OCI-LY1 (cell line): ENCODE data around the gene TKTL1.

Source experiments
- H2AFZ ChIP-seq: fragments of 200-600 bp; sonication (generic), shearing (Covaris generic); 2 replicates; pipeline ENCODE4 v1.6.0; 2014; ENCODE audit warnings: antibody characterized with exemption, mild to moderate bottlenecking, low read length
- H3F3A ChIP-seq: fragments of 200-600 bp; sonication (generic), shearing (Covaris generic); 2 replicates; pipeline ENCODE4 v1.6.0; 2014; ENCODE audit warnings: mild to moderate bottlenecking, antibody characterized with exemption, low read length, moderate library complexity; ENCODE audit not compliant: insufficient read depth
- H3K27ac ChIP-seq: fragments of 200-600 bp; sonication (generic); 2 replicates; pipeline ENCODE4 v1.5.1; 2014; ENCODE audit warnings: low read length, mixed run types, mild to moderate bottlenecking, low read depth; ENCODE audit not compliant: poor library complexity, severe bottlenecking
- H3K27me3 ChIP-seq: fragments of 200-600 bp; sonication (generic); 2 replicates; pipeline ENCODE4 v1.6.0; 2014; ENCODE audit warnings: antibody characterized with exemption, mild to moderate bottlenecking, low read length, moderate library complexity; ENCODE audit not compliant: insufficient read depth
- H3K36me3 ChIP-seq: fragments of 200-600 bp; sonication (generic); 2 replicates; pipeline ENCODE4 v1.6.1; 2014; ENCODE audit warnings: mild to moderate bottlenecking, antibody characterized with exemption, low read length, moderate library complexity, mixed read lengths; ENCODE audit not compliant: insufficient read depth
- H3K4me1 ChIP-seq: fragments of 200-600 bp; sonication (generic); 2 replicates; pipeline ENCODE4 v1.5.1; 2014; ENCODE audit warnings: mild to moderate bottlenecking, low read length, moderate library complexity; ENCODE audit not compliant: insufficient read depth, severe bottlenecking
- H3K4me2 ChIP-seq: fragments of 200-600 bp; sonication (generic), shearing (Covaris generic); 2 replicates; pipeline ENCODE4 v1.6.1; 2014; ENCODE audit warnings: low read length
- H3K4me3 ChIP-seq: fragments of 200-600 bp; sonication (generic); 2 replicates; pipeline ENCODE4 v1.5.1; 2014; ENCODE audit warnings: low read length, low read depth, mild to moderate bottlenecking, mixed read lengths; ENCODE audit not compliant: poor library complexity, severe bottlenecking
- H3K79me2 ChIP-seq: fragments of 200-600 bp; shearing (Covaris generic); 2 replicates; pipeline ENCODE4 v1.6.1; 2016; ENCODE audit warnings: mixed run types, low read length, mixed read lengths; ENCODE audit not compliant: insufficient read depth
- H3K9ac ChIP-seq: fragments of 200-600 bp; sonication (generic), shearing (Covaris generic); 2 replicates; pipeline ENCODE4 v1.6.1; 2014; ENCODE audit warnings: mild to moderate bottlenecking, low read length, mixed read lengths
- H3K9me2 ChIP-seq: fragments of 200-600 bp; sonication (generic), shearing (Covaris generic); 2 replicates; pipeline ENCODE4 v1.6.1; 2014; ENCODE audit warnings: low read depth, mild to moderate bottlenecking, low read length, mixed read lengths
- H3K9me3 ChIP-seq: fragments of 200-600 bp; shearing (Covaris generic); 2 replicates; pipeline ENCODE4 v1.6.1; 2014; ENCODE audit warnings: low read length, mixed read lengths
- H4K20me1 ChIP-seq: fragments of 200-600 bp; sonication (generic), shearing (Covaris generic); 2 replicates; pipeline ENCODE4 v1.6.0; 2016; ENCODE audit warnings: mild to moderate bottlenecking, low read length; ENCODE audit not compliant: insufficient read depth
- CTCF ChIP-seq: fragments of 200-600 bp; sonication (generic), shearing (Covaris generic); IDR thresholded peaks from 2 replicates; pipeline ENCODE4 v1.5.1; 2017; ENCODE audit warnings: mild to moderate bottlenecking, antibody characterized with exemption, low read length, moderate library complexity, mixed read lengths
- EZH2 ChIP-seq: fragments of 200-600 bp; sonication (generic), shearing (Covaris generic); IDR thresholded peaks from 2 replicates; pipeline ENCODE4 v1.8.0; 2017; ENCODE audit warnings: borderline replicate concordance, mixed run types, mild to moderate bottlenecking, antibody characterized with exemption, low read length, moderate library complexity, mixed read lengths

The TKTL1 gene

GRCh38 chrX:154355776-154356140, 60.2 kb downstream of the TKTL1 start:
- Histone ChIP-seq H3F3A (no peaks in the 10 kb centered on the region), H3K4me3 (no peak overlapping the region), H3K4me2 (no peak overlapping the region), H3K27ac (no peak overlapping the region), H4K20me1 (no peaks in the 10 kb centered on the region), H3K9me3 (no peaks in the 10 kb centered on the region), H3K27me3 (no peaks in the 10 kb centered on the region), H3K79me2 (no peaks in the 10 kb centered on the region), H3K4me1 (no peaks in the 10 kb centered on the region), H3K9me2 (no peaks in the 10 kb centered on the region), H3K9ac (no peak overlapping the region), H2AFZ (no peak overlapping the region), H3K36me3 (peaks cover 44% of the 10 kb centered on the region)
- TF ChIP-seq EZH2 (no peak), CTCF (no peak)

GRCh38 chrX:154356596-154356995, 61.0 kb downstream of the TKTL1 start:
- no peak overlapping the region for H3K4me3 ChIP-seq
- H3K9me2 ChIP-seq = no peaks in the 10 kb centered on the region
- H3K27ac ChIP-seq = no peak overlapping the region
- no peak for TF ChIP-seq EZH2
- TF ChIP-seq CTCF = no peak
- peaks cover 45% of the 10 kb centered on the region for H3K36me3 ChIP-seq
- no peak overlapping the region for H3K4me2 ChIP-seq
- no peaks in the 10 kb centered on the region for H3K79me2 ChIP-seq
- H3F3A ChIP-seq = no peaks in the 10 kb centered on the region
- no peaks in the 10 kb centered on the region for H4K20me1 ChIP-seq
- no peaks in the 10 kb centered on the region for H3K4me1 ChIP-seq
- no peaks in the 10 kb centered on the region for H3K9me3 ChIP-seq
- no peaks in the 10 kb centered on the region for H3K27me3 ChIP-seq
- H3K9ac ChIP-seq = no peak overlapping the region
- H2AFZ ChIP-seq = no peak overlapping the region

GRCh38 chrX:154357205-154357604, 61.6 kb downstream of the TKTL1 start:
- Histone ChIP-seq H3K4me2 (no peak overlapping the region), H3K27me3 (no peaks in the 10 kb centered on the region), H3K9me2 (no peaks in the 10 kb centered on the region), H2AFZ (no peak overlapping the region), H3K9me3 (no peaks in the 10 kb centered on the region), H4K20me1 (no peaks in the 10 kb centered on the region), H3K79me2 (no peaks in the 10 kb centered on the region), H3K4me3 (no peak overlapping the region), H3K4me1 (no peaks in the 10 kb centered on the region), H3K36me3 (peaks cover 45% of the 10 kb centered on the region), H3K9ac (no peak overlapping the region), H3K27ac (no peak overlapping the region), H3F3A (no peaks in the 10 kb centered on the region)
- TF ChIP-seq CTCF (no peak), EZH2 (no peak)
